Tibial artery (tissue), 4 donors: ENCODE results near the gene MLH3.
"Not testable (repeated sequence)": the region's sequence is repeated elsewhere in the genome, so short reads cannot be mapped to it uniquely, and the experiment has no call there.

Experiments
- DNase-seq, 2 donors: peaks; one replicate each; pipeline ENCODE4 v3.0.0-alpha.2; 2019
- H3K27ac ChIP-seq, 2 donors: fragments of 200-600 bp; sonication (generic) in 1 of 2; 1 replicate in 1 of 2; 2 replicates in 1 of 2; pipeline ENCODE4 v1.5.1; 2018 to 2019; ENCODE audit warnings: mild to moderate bottlenecking in 1 of 2
- H3K27me3 ChIP-seq, 2 donors: fragments of 200-600 bp; sonication (generic) in 1 of 2; one replicate each; pipeline versions ENCODE4 v1.5.1 to v1.6.0; 2016 to 2019
- H3K36me3 ChIP-seq, 3 donors: fragments of 200-600 bp; sonication (generic) in 2 of 3; one replicate each; pipeline ENCODE4 v1.5.1; 2016 to 2019; ENCODE audit warnings: mild to moderate bottlenecking in 2 of 3
- H3K4me1 ChIP-seq, 4 donors: fragments of 200-600 bp; sonication (generic) in 2 of 4; 1 replicate in 3 of 4; 2 replicates in 1 of 4; pipeline ENCODE4 v1.5.1; 2016 to 2019
- H3K4me3 ChIP-seq, 2 donors: fragments of 200-600 bp; sonication (generic) in 1 of 2; 1 replicate in 1 of 2; 2 replicates in 1 of 2; pipeline ENCODE4 v1.5.1; 2018 to 2019; ENCODE audit warnings: mild to moderate bottlenecking in 2 of 2
- H3K9me3 ChIP-seq, 3 donors: fragments of 200-600 bp; sonication (generic) in 1 of 3; one replicate each; pipeline ENCODE4 v1.5.1; 2016 to 2019
- intact Hi-C: fragments of 100-400 bp; cut with DNase I; formaldehyde crosslinking; loops from one replicate; pipeline ENCODE4 v1.15.0; 2023; ENCODE audit warnings: low total_unique reads
- TF ChIP-seq, protein P1 (sequence below), 2 experiments: fragments of 200-600 bp in 1 of 2; fragments of 450-650 bp in 1 of 2; IDR thresholded peaks; one replicate each; pipeline ENCODE4 v1.5.1; 2017 to 2019; ENCODE audit warnings: antibody characterized with exemption in 2 of 2, mild to moderate bottlenecking in 1 of 2, moderate library complexity in 1 of 2

The MLH3 gene

DNA sequence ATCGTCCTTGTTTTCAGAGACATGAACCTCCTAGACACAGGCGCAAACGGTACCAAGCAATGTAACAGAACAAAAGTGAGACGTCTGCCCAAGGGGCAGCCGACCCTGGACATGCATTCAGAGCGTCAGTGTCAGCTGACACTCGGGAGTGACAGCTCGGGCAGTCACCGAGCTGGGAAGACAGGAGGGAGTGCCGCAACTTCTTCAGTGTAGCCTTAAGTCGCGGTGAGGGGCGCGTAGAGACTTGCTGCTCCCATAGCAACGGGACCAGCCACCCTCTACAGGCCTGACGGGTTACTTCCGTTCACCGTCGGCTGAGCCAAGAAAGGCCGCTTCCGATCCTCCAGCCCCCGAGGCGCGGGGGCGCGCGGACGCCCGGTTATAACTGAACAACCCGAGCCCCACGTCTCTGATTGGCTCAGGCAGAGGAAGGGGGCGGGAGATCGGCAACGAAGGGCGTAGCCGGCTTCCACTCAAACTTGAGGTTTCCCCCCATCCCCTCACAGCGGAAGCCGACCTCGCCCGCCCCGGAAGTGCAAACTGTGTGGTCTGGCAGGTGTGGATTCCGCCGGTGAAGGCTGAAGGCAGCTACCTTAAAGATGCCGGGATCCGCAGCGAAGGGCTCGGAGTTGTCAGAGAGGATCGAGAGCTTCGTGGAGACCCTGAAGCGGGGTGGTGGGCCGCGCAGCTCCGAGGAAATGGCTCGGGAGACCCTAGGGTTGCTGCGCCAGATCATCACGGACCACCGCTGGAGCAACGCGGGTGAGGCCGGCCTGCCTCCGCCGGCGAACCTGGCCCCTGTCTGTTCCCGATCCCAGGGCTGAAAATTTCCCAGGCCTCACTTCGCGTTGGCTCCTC lies 48.6 kb downstream of the MLH3 start, which contains the start of gene EIF2B2:
Gene EIF2B2 (plus strand): TSS at position 530 of the 858 bp plus-strand sequence. CDS start 70 bp downstream, at position 600.
- Histone ChIP-seq H3K9me3 (no peaks in the 10 kb centered on the region), H3K4me1 (peaks cover 0 to 31% (median 22%) of the 10 kb centered on the region in 4 donors), H3K36me3 (peaks cover 19 to 29% (median 29%) of the 10 kb centered on the region in 3 donors), H3K4me3 (peak within 1 kb of the TSS; percentile 75 to 86), H3K27ac (peak within 1 kb of the TSS; percentile 82 to 88), H3K27me3 (no peaks in the 10 kb centered on the region)
- intact Hi-C loops: no loop called here
- peak; percentile 98 to 99 for DNase-seq
- TF ChIP-seq, protein P1, sequence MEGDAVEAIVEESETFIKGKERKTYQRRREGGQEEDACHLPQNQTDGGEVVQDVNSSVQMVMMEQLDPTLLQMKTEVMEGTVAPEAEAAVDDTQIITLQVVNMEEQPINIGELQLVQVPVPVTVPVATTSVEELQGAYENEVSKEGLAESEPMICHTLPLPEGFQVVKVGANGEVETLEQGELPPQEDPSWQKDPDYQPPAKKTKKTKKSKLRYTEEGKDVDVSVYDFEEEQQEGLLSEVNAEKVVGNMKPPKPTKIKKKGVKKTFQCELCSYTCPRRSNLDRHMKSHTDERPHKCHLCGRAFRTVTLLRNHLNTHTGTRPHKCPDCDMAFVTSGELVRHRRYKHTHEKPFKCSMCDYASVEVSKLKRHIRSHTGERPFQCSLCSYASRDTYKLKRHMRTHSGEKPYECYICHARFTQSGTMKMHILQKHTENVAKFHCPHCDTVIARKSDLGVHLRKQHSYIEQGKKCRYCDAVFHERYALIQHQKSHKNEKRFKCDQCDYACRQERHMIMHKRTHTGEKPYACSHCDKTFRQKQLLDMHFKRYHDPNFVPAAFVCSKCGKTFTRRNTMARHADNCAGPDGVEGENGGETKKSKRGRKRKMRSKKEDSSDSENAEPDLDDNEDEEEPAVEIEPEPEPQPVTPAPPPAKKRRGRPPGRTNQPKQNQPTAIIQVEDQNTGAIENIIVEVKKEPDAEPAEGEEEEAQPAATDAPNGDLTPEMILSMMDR (IDR thresholded peaks at IDR 0.05): peak; percentile 23 to 48

DNA sequence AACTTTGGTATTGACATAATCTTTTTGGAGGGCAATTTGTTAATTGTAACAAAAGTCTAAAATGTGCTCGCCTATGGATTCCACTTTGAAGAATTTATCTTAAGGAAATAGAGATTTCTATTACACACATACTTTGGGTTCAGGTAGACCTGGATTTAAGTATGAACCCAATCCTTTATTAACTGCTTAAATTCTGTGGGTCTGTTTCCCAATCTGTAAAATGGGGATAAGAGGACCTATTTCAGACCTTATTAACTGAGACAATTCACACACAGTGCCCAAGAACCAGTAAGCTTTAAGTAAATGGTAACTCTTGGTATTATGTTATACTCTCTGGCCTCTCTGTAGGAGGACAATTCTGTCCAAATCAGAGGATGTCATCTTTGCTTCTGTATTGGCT lies 49.4 kb downstream of the MLH3 start:
- intact Hi-C loops: no loop called here
- H3K27ac ChIP-seq: peak overlapping the region; percentile 82 to 88
- H3K9me3 ChIP-seq: no peaks in the 10 kb centered on the region
- peak overlapping the region; percentile 75 to 86 for H3K4me3 ChIP-seq
- peaks cover 0 to 31% (median 22%) of the 10 kb centered on the region in 4 donors for H3K4me1 ChIP-seq
- peaks cover 15 to 22% (median 22%) of the 10 kb centered on the region in 3 donors for H3K36me3 ChIP-seq
- TF ChIP-seq, protein P1 (IDR thresholded peaks at IDR 0.05): no peak
- DNase-seq: no peak
- H3K27me3 ChIP-seq: no peaks in the 10 kb centered on the region

DNA sequence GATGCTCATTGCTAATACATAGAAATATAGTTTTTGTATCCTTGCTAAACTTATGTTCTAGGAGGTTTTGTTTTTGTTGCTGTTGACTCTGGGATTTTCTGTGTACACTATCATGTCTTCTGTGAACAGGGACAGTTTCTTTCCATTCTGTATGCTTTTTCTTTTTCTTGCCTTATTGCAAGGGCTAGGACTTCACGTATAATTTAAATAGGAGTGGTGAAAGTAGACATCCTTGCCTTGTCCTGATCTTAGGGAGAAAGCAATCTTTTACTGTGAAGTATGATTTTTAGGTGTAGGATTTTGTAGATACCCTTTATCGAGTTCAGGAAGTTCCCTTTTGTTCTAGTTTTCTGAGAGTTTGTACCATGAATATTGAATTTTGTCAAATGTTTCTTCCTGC lies 50.0 kb downstream of the MLH3 start:
- TF ChIP-seq, protein P1 (IDR thresholded peaks at IDR 0.05): no peak
- no peak overlapping the region for H3K27ac ChIP-seq
- no peak for DNase-seq
- peaks cover 0 to 31% (median 22%) of the 10 kb centered on the region in 4 donors for H3K4me1 ChIP-seq
- H3K36me3 ChIP-seq: peaks cover 9 to 16% (median 15%) of the 10 kb centered on the region in 3 donors
- H3K9me3 ChIP-seq: peaks cover 0 to under 1% (median 0%) of the 10 kb centered on the region in 3 donors
- no peak overlapping the region for H3K4me3 ChIP-seq
- H3K27me3 ChIP-seq: no peaks in the 10 kb centered on the region
- intact Hi-C loops: no loop called here

DNA sequence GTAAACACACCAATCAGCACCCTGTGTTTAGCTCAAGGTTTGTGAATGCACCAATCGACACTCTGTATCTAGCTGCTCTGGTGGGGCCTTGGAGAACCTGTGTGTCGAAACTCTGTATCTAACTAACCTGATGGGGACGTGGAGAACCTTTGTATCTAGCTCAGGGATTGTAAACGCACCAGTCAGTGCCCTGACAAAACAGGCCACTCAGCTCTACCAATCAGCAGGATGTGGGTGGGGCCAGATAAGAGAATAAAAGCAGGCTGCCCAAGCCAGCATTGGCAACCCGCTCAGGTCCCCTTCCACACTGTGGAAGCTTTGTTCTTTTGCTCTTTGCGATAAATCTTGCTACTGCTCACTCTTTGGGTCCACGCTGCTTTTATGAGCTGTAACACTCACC lies 55.5 kb downstream of the MLH3 start:
- H3K4me3 ChIP-seq, H3K36me3 ChIP-seq, intact Hi-C loops, H3K9me3 ChIP-seq, H3K27me3 ChIP-seq, H3K27ac ChIP-seq, DNase-seq: not testable (repeated sequence)
- H3K4me1 ChIP-seq: peaks cover 0 to 24% (median 10%) of the 10 kb centered on the region in 4 donors

DNA sequence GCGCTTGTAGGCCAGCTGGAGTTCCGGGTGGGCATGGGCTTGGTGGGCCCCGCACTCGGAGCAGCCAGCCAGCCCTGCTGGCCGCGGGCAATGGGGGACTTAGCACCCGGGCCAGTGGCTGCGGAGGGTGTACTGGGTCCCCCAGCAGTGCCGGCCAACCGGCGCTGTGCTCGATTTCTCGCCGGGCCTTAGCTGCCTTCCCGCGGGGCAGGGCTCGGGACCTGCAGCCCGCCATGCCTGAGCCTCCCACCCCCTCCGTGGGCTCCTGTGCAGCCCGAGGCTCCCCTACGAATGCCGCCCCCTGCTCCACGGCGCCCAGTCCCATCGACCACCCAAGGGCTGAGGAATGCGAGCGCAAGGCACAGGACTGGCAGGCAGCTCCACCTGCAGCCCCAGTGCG lies 57.1 kb downstream of the MLH3 start:
- H3K27me3 ChIP-seq, intact Hi-C loops, DNase-seq, H3K36me3 ChIP-seq, H3K27ac ChIP-seq, H3K9me3 ChIP-seq, H3K4me3 ChIP-seq: not testable (repeated sequence)
- H3K4me1 ChIP-seq: peaks cover 0 to 18% (median 10%) of the 10 kb centered on the region in 4 donors

DNA sequence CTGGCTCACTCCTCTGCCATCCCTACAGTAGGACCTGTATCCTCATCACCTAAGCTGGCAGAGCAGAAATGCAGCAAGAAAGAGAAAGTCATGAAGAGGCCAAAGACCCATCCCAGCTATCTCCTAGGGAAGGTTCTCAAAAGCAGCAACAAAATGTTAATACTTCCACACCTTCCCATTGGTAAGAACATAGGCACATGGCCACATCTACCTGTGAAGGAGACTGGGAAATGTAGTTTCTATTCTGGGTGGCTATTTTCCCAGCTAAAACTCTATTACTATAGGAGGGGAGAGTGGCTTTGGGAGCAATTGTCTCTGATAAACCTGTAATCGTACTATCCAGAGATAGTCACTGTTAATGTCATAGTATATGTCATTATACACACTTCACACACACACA lies 62.3 kb downstream of the MLH3 start:
- H3K4me1 ChIP-seq: peaks cover 0 to 45% (median 35%) of the 10 kb centered on the region in 4 donors
- no peaks in the 10 kb centered on the region for H3K9me3 ChIP-seq
- no peaks in the 10 kb centered on the region for H3K27me3 ChIP-seq
- TF ChIP-seq, protein P1 (IDR thresholded peaks at IDR 0.05): no peak
- H3K4me3 ChIP-seq: no peak overlapping the region
- DNase-seq: no peak
- intact Hi-C loops: no loop called here
- no peak overlapping the region for H3K27ac ChIP-seq
- no peaks in the 10 kb centered on the region for H3K36me3 ChIP-seq
